CD4-positive, alpha-beta memory T cell (primary cell): Measurements from ENCODE around the gene MOGAT3. TPM values are rescaled to one million over a fixed set of nuclear protein-coding genes. Genes with fewer than 3 reads are reported as not detected.

Source experiments
- microRNA-seq: library from miRNA; unstranded; fragments of <30 nt; microRNA quantifications from one replicate; pipeline ENCODE4 v1.2.0, GENCODE V29; 2021; ENCODE audit warnings: borderline replicate concordance, borderline number of aligned reads, borderline microRNAs expressed, mixed read lengths
- polyA plus RNA-seq, 2 donors: library from polyadenylated mRNA; unstranded; fragments of 300-500 nt; fragmentation: Illumina TruSeq; gene quantifications; one replicate each; pipeline ENCODE4 v1.2.3, GENCODE V29; 2021
- total RNA-seq, 2 experiments: library from RNA; stranded (reverse); gene quantifications; one replicate each; pipeline ENCODE4 v1.2.3, GENCODE V29; 2021

The MOGAT3 gene
- total and polyA plus RNA-seq, 4 experiments from 2014 or later, result not detected

Small RNA genes within 50 kb of the gene (microRNA-seq; reads per million reads assigned to microRNA genes)
- not detected for gene MIR4653

Other genes with a start within 250 kb of the MOGAT3 start
- not detected for gene MUC12, start 231.5 kb downstream of the MOGAT3 start, total RNA-seq
- gene MUC12, start 231.5 kb downstream of the MOGAT3 start, polyA plus RNA-seq, result under 1 TPM in 1 of 2 donors, not detected in 1; 0.45 TPM
- not detected for gene MUC17, start 181.0 kb downstream of the MOGAT3 start, total RNA-seq
- not detected for gene MUC17, start 181.0 kb downstream of the MOGAT3 start, polyA plus RNA-seq
- 10 to 100 TPM; 79.4 to 81.1 TPM for gene TRIM56, start 115.6 kb downstream of the MOGAT3 start, total RNA-seq
- 10 to 100 TPM in 1 of 2 donors, 1 to 10 TPM in 1; 2.8 to 16.3 TPM for gene TRIM56, start 115.6 kb downstream of the MOGAT3 start, polyA plus RNA-seq
- gene SERPINE1, start 73.9 kb downstream of the MOGAT3 start, total RNA-seq, result under 1 TPM; 0.11 to 0.20 TPM
- not detected for gene SERPINE1, start 73.9 kb downstream of the MOGAT3 start, polyA plus RNA-seq
- gene AP1S1, start 46.6 kb downstream of the MOGAT3 start, total RNA-seq, result 10 to 100 TPM in 1 of 2 experiments, 1 to 10 TPM in 1; 8.8 to 10.8 TPM
- gene AP1S1, start 46.6 kb downstream of the MOGAT3 start, polyA plus RNA-seq, result 1 to 10 TPM; 4.2 to 8.2 TPM
- gene VGF, start 35.5 kb downstream of the MOGAT3 start, total RNA-seq, result not detected
- not detected for gene VGF, start 35.5 kb downstream of the MOGAT3 start, polyA plus RNA-seq
- not detected for gene NAT16, start 20.7 kb downstream of the MOGAT3 start, total RNA-seq
- not detected for gene NAT16, start 20.7 kb downstream of the MOGAT3 start, polyA plus RNA-seq
- gene PLOD3, start 16.5 kb upstream of the MOGAT3 start, total RNA-seq, result 10 to 100 TPM; 64.0 to 72.4 TPM
- 10 to 100 TPM; 24.6 to 30.4 TPM for gene PLOD3, start 16.5 kb upstream of the MOGAT3 start, polyA plus RNA-seq
- 10 to 100 TPM; 44.6 to 46.0 TPM for gene ZNHIT1, start 17.1 kb upstream of the MOGAT3 start, total RNA-seq
- gene ZNHIT1, start 17.1 kb upstream of the MOGAT3 start, polyA plus RNA-seq, result 10 to 100 TPM; 61.0 to 83.5 TPM
- gene CLDN15, start 36.8 kb upstream of the MOGAT3 start, total RNA-seq, result 10 to 100 TPM; 47.1 to 50.4 TPM
- gene CLDN15, start 36.8 kb upstream of the MOGAT3 start, polyA plus RNA-seq, result under 1 TPM; 0.36 to 0.99 TPM
- gene FIS1, start 44.0 kb upstream of the MOGAT3 start, total RNA-seq, result 100 to 1,000 TPM; 100 to 104 TPM
- gene FIS1, start 44.0 kb upstream of the MOGAT3 start, polyA plus RNA-seq, result 100 to 1,000 TPM; 186 to 198 TPM
- gene IFT22, start 120.8 kb upstream of the MOGAT3 start, total RNA-seq, result 1 to 10 TPM; 2.6 TPM
- 1 to 10 TPM; 6.3 to 6.7 TPM for gene IFT22, start 120.8 kb upstream of the MOGAT3 start, polyA plus RNA-seq
- gene COL26A1, start 161.8 kb upstream of the MOGAT3 start, total RNA-seq, result not detected
- not detected for gene COL26A1, start 161.8 kb upstream of the MOGAT3 start, polyA plus RNA-seq